AG08395 (cell line): Measurements from ENCODE around the gene TENM4.

Experiments
- DNase-seq: peaks from one replicate; pipeline ENCODE4 v3.0.0; 2012; ENCODE audit warnings: mixed read lengths, low spot score

TENM4 gene

GRCh38 chr11:79174045-79175008, 266.5 kb downstream of the TENM4 start:
- no peak for DNase-seq

DNA sequence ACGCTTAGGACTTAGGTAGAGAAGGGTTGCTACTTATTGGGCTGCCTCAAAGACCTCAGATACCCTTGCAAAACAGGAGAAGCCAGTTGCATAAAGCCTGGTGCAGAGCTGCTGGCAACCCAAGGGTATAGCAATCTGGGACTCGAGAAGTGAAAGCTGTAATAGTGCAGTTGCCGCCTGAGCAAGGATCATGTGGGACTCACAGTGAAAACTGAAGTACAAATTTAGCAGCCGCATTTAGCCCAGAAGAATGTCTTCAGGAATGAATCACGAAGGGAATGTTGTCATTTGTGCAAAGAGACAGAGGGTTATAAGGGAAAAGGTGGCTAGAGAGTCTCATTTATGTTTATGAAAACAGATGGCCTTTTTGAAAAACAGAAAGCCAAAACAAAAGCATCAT, 267.2 kb downstream of the TENM4 start:
- DNase-seq = peak; percentile 82

- no peak for DNase-seq
These were observed 270.5 kb downstream of the TENM4 start for GRCh38 chr11:79170321-79170720.

GRCh38 chr11:79168530-79169110, 272.2 kb downstream of the TENM4 start:
- no peak for DNase-seq

DNA sequence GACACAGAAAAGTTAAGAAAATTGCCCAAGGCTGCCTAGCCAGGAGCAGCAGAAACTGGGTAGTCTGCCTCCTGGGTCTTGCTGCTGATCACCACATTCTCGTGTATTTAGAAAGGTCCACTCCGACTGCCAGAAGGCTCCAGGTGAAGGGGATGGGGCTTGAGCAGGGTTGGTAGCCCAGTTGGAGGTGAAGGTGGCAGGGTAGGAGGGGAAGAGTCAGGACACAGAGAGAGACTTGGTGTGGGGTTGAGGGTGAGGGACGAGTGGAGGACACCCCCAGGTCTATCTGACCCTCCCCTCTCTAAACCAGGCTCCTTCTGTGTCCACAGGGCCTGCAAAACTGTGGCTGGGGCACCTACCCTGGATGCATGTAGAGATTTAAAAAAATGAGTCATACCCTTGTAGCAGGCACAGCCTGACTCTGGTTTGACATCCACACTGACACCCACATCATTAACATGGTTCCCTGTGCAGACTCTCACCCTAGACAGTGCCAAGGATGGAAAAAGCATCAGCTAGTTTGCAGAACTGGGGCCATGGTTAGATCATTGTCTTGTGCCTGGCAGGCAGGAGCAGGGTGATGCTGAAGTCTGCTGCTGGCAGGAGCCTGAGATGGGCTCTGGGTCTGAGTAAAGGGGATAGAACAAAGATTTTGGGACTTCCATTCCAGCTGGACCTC, 273.2 kb downstream of the TENM4 start:
- DNase-seq = no peak

DNA sequence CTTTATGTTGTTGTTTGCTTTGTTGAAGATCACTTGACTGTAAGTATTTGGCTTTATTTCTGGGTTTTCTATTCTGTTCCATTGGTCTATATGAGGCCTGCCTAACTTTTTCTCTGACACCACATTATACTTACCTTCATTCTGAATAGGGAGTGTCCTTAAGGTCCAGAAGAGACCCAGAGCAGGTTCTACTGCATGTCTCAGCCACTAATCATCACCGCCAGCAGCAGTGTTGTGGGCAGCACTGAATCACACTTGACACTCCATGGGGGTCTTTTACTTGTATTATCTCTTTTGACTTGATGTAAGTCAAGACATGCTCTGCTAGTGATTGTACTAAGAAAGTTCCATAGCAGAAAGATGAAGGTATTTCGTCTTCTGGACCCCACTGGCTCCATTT, 274.9 kb downstream of the TENM4 start:
- DNase-seq = no peak

DNA sequence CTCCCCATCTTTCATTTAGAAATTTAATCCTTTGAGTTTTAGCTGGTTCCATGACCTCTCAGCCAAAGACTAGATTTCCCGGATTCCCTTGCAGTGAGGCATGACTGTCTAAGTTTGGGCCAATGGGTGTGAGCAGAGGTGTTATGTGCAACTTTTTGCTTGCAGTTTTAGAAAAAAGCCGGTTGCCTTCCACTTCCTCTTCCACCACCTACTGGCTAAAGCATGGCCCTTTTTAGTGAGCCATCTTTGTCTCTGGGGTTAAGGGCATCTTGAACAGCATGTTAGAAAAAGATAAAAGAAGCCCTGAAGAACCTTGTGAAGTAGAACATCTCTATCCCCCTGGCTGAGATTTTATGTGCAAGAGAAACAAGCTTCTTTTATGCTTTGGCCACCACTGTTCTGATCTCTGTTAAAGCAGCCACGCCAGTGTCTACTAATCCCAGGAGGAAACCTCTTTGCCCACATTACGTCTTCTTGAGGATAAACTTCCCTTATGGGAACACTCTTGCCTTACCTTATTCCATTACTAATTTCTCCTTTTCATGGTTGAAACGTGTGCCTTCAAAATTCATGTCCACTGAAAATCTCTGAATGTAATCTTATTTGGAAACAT, 279.9 kb downstream of the TENM4 start:
- DNase-seq = peak; percentile 17

- DNase-seq = no peak
These were observed 281.0 kb downstream of the TENM4 start for GRCh38 chr11:79159657-79160450.

DNA sequence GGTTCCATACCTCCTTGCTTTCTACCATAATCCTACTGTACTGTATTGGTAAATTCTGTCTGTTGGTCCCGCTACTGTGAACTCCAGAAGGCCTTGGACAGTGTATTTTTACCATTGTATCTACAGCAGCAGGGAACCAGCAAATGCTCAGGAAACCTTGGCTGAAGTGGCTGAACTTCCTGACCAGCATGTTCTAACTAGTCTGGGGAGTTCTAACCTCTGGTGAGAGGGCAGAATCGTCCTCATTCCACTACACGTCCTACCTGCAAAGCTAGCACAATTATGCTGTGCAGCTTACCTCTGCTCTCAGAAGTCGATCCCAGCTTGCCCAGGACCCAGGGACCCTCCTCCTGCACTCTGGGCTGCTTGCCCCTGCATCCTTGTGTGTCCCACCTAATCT, 283.1 kb downstream of the TENM4 start:
- no peak for DNase-seq

DNA sequence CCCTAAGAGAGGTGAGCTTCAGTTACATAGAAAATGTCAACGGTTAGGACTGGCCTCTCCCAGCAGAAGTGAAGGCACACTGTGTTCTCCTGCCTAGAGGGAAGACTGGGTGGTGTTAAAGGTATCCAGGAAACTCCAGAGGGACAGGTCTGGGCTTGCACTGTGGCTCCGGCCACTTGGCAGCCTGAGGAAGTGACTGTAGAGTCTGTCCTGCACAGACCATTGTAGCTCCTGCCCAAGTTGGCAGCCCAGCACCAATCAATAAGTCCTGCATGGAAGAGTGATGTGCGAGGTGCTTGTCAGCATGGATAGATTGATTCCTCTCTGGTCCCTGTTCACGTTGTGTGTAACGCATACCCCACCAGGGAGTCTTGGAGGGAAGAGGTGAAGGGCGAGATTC, 284.8 kb downstream of the TENM4 start:
- no peak for DNase-seq

DNA sequence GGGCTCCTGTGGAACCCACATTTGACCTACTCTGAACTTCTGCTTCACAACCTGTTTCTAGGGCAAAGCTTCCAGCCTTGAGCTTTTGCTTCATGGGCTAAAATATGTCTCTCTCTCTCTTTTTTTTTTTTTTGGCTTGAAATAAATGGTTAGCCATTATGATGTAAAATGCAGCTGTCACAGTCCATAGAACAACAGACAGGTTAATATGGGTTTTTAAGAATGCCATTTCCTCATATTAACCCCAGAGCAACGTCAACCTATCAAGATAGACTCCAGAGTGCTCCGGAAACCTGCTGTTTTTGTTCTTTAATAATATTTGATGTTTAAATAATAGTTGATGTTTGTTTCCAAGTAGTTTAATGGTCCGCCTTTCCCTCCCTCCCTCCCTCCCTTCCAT, 285.6 kb downstream of the TENM4 start:
- DNase-seq = no peak

DNA sequence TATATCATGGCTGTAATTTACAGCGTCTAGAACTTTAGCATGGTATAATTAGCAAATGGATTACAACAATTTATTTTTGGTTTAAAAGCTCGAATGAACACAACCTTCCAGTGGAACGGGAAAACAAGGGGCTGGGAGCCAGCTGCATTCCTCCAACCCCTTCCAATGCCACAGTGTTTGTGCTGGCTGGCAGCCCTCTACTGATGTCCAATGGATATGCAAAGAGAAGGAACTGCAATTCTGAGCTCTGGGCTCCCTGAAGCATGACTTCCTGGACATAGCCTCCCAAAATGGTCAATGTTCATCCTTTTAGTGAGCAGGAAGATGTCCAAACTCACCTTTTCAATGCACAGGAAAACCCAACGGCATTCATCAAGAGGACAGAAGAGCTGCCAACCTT, 288.3 kb downstream of the TENM4 start:
- no peak for DNase-seq

GRCh38 chr11:79151396-79151795, 289.4 kb downstream of the TENM4 start:
- no peak for DNase-seq

DNA sequence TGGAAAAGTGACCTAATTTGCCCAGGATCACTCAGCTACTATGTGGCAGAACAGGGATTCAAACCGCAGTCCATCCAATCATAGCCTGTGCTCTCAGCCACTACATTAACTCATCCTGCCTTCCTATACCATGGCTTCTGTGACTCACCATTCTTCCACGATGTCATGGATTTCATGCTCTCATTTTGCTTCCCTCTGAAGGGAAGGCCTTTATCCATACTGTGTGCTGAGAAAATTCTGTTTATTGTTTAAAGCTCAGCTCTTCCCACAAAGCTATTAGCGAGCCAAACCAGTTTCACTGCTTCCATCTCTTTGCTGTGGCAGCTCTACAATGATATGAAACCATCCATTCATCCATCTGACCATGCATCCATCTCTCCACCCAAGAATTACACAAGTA, 289.9 kb downstream of the TENM4 start:
- DNase-seq = no peak

DNA sequence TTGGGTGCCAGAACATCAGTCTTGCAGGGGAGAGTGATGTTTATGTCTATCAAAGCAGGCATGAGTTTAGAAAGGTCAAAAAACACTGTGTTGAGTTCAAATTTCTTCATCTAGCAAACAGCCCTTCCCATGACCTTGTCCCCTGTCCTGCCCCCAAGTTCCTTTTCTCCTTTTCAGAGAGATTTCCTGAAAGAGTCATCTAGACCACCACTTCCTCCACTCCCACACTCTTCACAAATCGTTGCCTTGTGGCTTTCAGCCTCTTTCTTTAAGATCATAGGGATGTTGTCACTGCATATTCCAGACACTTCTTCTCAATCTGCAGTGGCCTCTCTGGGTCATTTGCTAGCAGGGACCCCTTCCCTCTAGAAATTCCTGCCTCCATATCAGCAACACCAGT, 290.5 kb downstream of the TENM4 start:
- DNase-seq = no peak

- DNase-seq = no peak
These were observed 293.1 kb downstream of the TENM4 start for GRCh38 chr11:79147731-79148130.

DNA sequence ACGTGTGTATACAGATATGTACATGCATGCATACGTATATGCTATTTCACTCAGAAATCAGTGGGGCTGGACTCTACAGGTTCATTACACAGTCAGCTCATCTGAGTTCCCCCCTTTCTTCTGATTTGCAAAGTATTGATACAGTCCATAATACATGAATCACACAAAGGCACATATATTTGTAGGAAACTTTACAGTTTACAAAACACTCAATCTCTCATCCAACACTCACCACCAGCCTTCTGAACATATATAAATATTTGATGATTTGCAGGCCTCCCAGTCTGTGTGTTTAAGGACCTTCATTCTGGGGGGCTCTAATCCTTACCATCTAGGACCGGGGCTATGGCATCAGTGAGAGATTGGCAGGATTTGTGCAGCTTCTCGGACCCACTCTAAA, 293.8 kb downstream of the TENM4 start:
- no peak for DNase-seq

DNA sequence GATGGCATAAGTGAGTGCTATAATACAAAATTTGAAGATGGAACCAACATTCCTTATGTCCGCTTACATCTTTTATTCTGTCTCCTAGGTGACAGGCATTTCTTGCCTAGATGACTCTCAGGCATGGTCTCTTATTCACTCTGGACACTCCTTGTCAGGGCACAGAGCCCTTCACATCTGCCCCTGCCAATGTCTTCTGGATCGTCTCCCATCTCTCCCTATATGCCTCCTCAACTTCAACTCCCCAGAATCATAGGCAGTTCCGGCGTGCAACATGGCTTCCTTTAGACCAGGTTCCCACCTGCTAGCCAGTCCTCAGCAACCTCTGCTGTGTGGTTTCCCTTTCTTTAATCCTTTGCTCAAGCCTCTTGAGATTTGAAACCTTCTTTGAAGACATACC, 300.9 kb downstream of the TENM4 start:
- DNase-seq = no peak

DNA sequence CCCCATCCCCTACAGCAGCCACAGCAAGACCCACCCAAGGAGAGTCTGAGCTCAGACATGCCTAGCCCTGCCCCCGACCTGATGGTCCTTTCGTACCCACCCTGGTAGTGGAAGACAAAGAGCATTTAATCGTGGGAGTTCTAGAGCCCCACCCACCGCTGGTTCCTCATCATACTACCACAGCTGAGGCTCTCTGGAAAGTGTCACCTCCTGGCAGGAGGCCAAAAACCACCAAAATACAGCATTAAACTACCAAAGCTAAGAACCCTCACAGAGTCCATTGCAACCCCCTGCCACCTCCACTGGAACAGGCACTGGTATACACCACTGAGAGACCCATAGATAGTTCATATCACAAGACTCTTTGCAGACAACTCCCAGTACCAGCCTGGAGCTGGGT, 311.1 kb downstream of the TENM4 start:
- DNase-seq = no peak

DNA sequence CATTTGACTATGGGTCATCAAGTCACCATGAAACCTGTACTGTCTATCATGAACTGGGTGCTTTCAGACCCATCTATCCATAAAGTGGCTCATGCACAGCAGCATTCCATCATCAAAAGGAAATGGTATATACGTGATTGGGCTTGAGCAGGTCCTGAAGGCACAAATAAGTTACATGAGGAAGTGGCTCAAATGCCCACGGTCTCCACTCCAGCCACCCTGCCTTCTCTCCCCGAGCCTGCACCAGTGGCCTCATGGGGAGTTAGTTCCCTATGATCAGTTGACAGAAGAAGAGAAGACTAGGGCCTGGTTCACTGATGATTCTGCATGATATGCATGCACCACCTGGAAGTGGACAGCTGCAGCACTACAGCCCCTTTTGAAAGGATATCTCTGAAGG, 312.5 kb downstream of the TENM4 start:
- DNase-seq = no peak

GRCh38 chr11:79122759-79123158, 318.1 kb downstream of the TENM4 start:
- no peak for DNase-seq

- DNase-seq = no peak
These were observed 319.5 kb downstream of the TENM4 start for GRCh38 chr11:79121351-79121750.
